ENCODE measurements around the gene SPHK2.
A peak's percentile ranks its signal among the peaks of the same experiment; 100 is the strongest.
"Not testable (repeated sequence)": the region's sequence is repeated elsewhere in the genome, so short reads cannot be mapped to it uniquely, and the experiment has no call there.

Gene SPHK2

DNA sequence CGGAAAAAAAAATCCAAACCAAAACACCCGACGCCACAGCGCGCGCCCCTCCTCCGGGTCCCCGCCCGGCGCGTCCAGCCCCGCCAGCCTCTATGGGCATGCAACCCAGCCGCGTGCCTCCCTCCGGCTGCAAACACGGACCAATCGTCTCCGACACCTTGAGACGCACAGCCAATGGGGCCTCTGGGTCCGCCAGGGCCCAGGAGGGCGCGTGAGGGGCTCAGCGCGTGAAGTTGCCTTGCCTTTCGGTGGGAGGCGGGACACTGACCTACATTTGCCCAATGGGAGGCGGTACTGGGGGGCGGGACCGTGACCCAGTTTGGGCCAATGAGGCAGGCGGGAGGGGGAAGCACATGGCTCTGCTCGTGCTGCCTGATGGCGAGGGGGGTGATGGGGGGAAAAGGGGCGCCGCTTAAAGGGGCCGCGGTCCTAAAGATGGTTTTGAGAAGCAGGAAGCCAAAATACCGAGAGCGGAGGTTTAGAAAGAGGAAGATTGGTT, 18.2 kb downstream of the SPHK2 start:
- DNase-seq (ENCODE audit: low spot score), result peak; percentile 100

DNA sequence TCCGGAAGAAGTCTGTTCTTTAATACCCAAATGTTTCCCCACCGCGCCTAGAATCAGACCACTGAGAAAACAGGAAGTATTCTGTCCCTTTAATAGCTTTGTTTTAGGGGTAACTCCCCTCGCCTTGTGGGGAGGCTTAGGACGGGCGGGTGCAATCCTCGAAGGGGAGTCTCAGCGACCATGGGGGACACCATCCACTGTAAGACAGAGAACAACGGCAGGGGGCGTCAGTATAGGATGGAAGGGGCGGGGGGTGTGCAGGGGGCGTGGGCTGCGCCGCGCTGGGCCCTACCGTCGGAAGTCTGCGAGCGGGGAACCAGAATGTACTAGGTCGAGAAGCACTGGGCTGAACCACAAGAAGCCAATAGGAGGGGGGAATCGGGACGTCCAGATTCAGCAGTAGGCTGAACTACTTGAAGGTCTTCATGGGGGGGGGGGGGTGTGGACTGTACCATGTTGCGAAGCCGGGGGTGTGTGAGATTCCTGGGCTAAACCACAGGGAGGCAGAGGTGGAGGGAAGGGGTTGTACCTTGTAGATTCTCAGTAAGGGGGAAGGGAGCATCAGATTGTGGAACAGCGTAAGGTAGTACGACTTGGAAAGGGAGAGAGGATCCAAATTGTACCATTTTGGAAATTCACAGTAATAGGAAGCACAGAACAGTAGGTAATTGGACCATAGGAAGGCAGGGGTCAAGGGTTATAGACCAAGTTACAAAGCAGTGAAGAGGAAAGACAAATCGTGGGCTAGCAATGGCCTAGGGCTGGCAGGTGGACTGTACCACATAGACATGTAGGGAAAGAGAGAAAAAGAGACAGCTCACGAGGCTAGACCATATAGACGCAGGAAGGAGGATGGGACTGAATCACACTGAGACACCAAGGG, 18.9 kb downstream of the SPHK2 start:
- DNase-seq (ENCODE audit: low spot score), result peak; percentile 92

DNA sequence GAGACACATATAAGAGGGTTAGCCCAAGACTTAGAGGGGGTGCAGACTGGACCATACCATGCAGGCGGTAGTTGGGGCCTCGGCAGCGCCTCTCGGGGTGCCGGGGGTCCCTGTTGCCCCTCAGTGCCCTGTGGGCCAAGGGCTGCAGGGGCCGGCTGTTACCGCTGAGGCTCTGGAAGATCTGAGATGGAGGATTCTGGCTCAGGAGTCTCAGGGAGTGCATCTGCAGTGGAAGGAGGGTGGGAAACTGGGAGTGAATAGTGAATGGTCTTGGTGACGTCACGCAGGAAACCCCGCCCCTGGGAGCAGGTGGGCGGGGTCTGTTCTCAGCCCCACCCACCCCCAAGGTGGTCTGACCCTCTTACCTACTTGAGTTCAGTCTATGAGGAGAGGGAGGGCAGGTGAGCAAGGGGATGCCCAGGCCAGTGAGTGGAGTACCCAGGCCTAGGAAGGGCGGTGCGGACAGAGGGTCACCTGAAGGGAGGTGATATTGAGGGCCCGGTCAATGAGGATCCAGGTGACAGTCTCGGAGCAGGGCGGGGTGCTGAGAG, 19.6 kb downstream of the SPHK2 start:
- DNase-seq (ENCODE audit: low spot score), result no peak

DNA sequence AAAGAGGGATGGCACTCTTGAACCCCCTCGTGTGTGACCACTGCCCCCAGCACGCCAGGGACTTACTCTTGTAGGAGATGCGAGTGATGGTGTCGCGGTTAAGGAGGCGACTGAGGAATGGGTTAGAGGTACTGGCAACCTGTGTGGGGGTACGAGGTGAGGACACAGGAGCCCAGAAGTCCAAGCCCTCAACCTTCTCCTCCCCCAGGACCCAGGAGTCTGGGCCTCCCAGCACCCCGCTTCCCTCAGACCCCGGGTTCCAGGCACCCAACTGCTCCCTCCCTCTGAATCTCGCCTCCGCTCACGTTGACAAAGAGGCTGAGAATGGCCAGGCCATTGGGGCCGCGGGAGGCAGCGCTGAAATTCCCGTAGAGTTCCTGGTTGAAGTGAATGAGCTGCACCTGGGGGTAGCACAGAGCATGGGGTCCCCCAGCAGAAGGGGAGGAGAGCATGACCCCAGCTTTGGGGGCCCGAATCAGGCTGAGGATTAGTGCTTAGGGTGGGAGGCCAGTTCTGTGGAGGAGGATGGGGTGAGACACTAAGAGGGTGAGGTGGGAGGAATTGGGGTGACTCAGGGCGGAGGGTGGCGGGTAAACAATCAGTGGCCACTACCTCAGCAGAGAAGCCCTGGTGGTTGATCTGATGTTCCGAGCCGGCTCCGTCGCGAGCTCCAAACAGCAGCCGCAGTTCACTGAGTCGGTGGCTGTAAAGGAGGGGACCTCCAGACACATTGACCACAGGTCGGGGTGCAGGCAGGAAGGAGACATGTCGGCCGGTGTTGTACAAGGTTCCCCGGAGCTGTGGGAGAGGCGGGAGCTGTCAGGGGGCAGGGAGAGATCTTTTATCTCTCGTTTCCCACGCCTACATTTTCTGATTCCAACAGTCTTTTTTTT, 20.4 kb downstream of the SPHK2 start:
- peak; percentile 31 for DNase-seq (ENCODE audit: low spot score)

DNA sequence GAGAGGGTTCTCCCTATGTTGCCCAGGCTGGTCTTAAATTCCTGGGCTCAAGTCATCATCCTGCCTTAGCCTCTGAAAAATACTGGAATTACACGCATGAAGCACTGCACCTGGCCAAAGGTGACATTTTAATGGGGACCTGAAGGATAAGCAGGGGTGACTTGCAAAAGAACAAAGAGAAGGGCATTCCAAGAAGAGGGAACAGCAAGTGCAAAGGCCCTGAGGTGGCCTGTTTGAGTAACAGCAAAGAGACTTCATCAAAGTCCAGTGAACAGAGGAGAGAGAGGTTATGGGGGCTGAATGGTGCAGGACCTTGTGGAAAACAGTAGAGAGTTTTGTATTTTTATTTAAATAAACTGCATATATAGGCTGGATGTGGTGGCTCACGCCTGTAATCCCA, 22.5 kb downstream of the SPHK2 start:
- no peak for DNase-seq (ENCODE audit: low spot score)

DNA sequence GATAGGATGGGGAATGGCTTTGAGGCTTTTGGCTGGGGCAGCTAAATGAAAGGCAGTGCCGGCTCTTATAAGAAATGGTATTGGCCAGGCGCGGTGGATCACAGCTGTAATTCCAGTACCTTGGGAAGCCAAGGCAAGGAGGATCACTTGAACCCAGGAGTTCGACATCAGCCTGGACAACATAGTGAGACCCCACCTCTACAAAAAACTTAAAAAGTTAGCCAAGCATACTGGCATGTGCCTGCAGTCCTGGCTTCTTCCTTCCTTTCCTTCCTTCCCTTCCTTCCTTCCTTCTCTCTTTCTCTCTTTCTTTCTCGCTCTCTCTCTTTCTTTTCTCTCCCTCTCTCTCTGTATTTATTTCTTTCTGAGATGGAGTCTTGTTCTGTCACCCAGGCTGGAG, 23.6 kb downstream of the SPHK2 start:
- DNase-seq (ENCODE audit: low spot score), result no peak

DNA sequence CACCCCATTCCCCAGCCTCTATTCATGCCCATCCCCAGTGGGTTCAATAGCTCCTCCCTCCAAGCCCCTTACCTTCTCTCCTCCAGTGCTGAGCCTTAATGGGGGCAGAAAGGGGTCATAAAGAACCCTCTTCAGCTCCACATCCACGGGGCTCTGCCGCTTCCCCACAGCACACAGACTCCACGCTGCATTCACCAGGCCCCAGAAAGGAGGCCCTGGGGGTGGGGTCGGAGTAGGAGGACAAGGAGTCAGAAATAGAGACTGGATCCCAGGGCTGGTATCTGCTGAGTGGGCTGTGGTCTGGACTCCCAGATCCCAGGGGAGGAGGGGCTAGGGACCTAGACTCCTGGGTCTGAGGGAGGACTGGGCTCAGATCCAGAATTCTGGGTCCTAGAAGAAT, 25.0 kb downstream of the SPHK2 start:
- no peak for DNase-seq (ENCODE audit: low spot score)

DNA sequence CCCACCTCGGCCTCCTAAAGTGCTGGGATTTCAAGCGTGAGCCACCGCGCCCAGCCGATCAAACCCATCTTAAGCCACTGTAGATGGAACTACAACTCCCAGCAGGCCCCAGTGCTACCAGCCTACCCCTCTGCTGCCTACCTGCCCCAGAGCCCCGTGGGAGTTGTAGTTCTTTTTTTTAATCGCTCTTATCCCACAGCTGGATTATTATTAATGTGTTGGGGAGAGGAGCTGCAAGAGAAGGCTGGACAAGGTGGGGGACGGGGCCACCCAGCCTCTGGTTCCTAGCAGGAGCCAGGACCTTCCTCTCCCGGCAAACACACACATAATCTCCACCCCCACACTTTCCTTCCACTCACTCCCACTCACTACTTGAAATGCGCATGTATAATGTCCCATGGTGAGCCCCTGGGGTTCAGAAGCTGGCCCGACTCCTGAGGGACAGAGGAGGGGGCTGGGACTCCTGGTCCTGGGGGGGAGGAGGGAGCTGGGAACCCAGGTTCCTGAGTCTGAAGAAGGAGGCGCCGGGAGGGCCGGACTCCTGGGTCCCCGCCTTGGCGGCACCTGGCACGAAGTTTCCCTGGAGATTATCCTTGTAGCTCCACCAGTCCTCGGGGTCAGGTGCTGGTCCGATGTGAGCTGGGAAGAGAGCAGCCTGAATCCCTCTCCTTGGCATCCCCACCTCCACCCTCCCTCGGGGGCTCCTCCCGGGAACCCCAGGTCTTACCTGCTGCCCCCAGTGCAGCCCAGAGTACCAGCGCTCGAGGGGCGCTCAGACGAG, 25.7 kb downstream of the SPHK2 start:
- peak; percentile 81 for DNase-seq (ENCODE audit: low spot score)

DNA sequence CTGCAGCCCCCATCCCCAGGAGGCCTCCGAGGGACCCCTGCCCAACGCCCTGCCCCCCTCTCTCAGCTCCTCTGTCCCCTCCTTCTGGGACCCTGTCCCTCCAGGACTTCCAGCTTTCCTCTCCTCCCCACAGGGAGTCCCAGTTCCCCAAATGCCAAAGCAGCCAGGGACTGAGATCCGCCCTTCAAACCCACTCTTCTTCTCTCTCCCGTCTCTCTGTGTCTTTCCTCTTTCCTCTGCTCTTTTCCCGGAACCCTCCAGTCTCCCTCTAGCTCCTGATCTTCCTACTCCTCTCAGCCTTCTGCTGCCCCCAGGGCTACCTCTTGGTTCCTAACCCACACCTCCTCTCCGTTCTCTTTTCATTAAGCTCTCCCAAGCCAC, 26.3 kb downstream of the SPHK2 start:
- DNase-seq (ENCODE audit: low spot score), result no peak

DNA sequence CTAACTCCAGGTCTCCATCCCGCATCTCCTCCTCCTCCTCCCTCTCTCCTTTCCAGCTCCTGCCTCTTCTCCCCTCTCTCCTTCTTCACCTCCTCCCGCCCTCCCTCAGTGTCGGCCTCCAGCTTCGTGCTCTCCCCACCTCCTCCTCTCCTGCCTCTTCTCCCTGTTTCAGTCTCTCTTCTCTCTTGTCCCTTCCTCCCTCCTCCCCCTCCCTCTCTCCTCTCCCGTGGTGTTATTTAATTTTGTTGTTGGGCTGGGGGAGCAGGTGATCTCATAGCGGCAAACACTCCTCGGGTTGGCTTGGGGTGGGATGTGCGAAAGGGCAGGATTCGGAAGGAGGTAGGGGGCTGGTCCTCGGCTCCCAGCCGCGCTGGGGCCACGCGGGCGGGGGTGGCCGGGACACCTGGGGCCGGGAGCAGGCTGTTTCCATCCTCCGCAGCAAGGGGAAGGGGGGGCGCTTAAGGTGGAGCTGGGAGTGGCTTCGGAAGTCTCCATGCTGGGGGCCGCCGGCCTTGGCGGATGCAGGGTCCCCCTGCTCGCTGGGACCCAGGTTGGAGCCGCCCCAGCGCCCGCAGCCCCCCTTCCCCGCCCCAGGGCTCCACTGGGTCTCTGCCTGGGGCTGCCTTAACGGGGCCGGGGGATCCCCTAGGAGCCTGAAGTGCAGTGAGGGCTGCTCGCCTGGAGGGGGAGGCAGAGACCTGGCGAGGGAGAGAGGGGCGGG, 26.9 kb downstream of the SPHK2 start, which contains the start of gene CA11:
Gene CA11, minus strand, starts transcription at position 187 of the 721 bp plus-strand sequence. CDS start 555 bp downstream, outside the sequence.
- DNase-seq (ENCODE audit: low spot score), result peak; percentile 94

DNA sequence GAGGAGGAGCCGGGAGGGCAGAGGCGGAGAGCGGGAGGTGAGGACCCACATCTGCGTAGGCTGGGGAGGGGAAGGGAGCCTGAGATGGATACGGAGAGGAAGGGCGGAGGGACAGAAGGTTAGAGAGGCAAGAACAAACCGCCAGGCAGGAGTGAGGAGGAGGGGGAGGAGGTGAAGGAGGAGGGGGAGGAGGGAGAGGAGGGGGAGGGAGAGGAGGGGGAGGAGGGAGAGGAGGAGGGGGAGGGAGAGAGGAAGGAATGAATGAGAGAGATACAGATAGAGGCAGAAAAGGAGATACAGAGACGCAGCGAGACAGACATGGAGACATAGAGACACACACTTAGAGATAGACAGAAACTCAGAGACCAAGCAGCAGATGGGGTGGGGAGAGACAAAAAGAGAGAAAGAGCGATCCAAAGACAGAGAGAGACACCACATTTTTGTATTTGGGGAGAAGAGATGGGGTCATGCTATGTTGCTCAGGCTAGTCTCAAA, 27.5 kb downstream of the SPHK2 start:
- DNase-seq (ENCODE audit: low spot score), result no peak

DNA sequence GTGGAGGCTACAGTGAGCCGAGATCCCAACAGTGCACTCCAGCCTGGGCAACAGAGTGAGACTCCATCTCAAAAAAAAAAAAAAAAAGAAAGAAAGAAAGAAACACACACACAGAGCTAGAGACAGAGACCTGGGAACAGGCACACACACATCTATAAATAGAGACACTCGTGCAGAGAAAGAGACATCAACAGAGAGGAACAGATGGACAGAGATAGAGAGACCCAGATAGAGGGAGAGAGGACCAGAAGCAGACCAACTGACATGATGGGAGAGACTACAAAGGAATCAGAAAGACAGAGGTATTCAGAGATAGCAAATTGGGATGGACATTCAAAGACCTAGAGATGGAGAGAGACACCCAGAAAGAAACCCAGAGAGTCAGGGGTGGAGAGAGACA, 28.8 kb downstream of the SPHK2 start:
- DNase-seq (ENCODE audit: low spot score), result no peak

DNA sequence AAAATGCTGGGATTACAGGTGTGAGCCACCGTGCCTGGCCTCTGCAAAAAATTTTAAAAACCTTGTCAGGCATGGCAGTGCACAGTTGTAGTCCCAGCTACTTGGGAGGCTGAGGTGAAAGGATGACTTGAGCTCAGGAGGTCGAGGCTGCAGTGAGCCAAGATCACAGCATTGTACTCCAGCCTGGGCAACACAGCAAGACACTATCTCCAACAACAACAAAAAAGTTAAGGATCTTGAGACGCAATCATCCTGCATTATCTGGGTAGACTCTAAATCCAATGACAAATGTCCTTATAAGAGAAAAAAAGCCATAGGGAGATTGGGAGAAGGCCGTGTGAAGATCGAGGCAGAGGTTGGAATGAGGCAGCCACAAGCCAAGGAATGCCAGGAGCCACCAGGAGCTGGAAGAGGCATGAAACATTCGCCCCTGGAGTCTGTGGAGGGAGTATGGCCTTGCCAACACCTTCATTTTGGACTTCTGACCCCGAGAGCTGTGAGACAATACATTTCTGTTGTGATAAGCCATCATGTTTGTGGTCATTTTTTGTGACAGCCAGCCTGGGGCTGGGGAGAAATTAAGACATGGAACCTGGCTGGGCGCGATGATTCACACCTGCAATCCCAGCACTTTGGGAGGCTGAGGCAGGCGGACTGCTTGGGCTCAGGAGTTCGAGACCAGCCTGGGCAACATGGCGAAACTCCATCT, 31.8 kb downstream of the SPHK2 start:
- DNase-seq (ENCODE audit: low spot score), result no peak

DNA sequence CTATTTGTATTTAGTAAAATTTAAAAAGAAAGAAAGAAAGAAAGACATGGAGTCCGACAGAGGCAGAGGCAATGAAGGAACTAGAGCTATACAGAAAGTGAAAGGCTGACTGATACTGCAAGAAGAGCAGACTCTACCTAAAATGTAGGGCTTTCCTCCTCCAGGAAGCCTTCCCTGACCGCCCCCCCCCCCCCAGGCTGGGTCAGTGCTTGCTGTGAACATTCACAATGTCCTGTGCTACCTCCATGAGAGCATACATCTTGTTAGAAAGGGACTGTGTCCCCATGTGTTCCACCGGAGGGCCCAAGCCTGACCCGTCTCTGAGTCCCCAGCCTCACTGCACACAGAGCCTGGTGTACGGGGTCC, 32.4 kb downstream of the SPHK2 start:
- no peak for DNase-seq (ENCODE audit: low spot score)

DNA sequence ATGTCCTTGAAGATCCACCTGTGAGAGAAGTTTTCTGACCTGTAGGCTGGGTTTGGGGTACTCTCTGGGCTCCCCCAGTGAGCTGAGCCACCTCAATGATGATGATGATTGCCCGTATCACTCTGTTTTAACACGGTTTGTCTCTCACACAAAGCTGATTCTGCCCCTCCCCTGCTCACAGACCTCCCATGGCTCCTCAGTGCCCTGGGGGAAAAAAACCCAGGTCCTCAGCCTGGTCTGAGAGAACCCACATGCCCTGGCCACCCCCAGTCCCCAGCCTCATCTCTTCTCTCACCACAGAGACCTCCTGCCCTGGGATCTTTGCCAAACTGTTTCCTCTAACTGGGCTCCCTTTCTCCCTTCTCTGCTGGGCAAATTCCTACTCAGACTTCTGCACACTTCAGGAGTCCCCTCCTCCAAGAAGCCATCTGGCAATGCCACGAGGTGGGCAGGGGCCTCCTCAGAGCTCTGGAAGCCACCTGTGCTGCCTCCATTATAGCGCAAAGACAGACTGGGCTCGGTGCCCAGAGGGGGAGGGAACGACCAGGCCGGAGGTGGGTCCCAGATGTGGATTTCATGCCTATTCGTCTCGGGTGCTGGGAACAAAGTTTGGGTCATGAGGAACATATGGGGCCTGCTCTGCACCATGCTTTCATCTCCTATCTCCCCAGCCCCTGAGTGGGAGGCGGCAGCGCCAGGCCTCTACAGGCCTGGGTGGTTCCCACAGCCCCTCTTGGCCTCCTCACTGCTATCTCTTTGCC, 35.2 kb downstream of the SPHK2 start:
- no peak for DNase-seq (ENCODE audit: low spot score)

DNA sequence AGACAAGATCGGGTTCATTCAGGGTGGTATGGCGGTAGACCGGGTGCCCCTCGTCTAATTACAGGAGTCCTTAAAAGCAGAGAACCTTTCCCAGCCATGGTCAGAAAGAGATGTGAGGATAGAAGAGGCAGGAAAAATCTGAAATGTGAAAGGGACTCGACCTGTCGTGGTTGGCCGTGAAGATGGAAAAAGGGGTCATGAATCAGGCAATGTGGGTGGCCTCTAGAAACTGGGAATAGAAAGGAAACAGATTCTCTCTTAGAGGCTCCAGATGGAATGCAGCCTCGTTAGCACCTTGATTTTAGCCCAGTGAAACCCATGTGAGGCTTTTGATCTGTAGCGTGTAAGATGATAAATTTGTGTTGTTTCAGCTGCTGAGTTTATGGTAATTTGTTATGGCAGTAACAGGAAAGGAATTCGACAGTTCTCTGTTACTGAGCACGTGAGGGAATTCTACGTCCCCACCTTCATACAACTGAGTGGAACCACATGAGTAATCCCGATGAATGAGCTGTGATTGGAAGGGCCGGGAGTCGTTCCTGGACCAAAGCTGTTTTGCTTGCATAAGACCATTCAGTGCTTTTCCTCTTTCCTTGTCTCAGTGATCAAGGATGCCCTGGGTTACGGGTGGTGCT, 37.7 kb downstream of the SPHK2 start:
- DNase-seq (ENCODE audit: low spot score), result no peak

DNA sequence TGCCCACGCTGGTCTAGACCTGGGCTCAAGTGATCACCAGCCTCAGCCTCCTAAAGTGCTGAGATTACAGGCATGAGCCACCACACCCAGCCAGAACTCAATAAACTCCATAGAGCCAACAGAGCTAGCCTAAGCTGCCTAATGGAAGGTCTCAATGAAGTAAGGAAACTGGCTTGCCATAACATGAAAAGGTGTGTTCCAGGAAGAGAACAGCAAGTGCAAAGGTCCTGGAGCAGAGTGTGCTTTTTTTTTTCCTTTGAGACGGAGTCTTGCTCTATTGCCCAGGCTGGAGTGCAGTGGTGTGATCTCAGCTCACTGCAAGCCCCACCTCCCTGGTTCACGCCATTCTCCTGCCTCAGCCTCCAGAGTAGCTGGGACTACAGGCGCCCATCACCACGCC, 38.5 kb downstream of the SPHK2 start:
- not testable (repeated sequence) for DNase-seq (ENCODE audit: low spot score)

DNA sequence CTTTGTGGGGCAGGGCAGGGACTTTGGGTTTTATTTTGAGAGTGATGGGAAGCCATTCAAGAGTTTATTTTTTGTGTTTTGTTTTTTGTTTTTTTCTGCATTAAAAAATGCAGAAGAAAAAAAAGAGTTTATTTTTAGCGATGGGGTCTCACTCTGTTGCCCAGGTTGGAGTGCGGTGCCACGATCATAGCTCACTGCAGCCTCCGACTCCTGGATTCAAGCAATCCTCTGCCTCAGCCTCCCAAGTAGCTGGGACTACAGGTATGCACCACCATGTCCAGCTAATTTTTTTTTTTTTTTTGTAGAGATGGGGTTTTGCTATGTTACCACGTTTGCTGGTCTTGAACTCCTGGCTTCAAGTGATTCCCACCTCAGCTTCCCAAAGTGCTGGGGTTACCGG, 39.2 kb downstream of the SPHK2 start:
- DNase-seq (ENCODE audit: low spot score), result no peak

DNA sequence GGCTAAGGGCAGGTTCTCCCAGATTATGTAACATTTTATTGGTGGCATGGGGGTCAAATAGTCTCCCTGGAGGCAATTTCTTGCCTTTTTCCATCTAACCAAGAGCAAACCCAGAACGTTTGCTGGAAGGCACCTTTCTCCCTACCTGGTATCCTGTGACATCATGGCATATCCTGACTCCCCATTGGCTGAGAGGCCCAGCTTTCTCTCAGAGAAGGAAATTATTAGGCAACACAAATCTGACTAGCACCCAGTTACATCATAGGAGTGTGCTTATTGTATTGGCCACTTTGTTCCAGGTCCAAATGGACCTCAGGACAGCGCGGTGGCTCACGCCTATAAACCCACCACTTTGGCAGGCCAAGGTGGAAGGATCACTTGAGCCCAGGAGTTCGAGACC, 40.5 kb downstream of the SPHK2 start:
- peak; percentile 7 for DNase-seq (ENCODE audit: low spot score)

Measured in CD4-positive, alpha-beta T cell treated with Interleukin-2 at 100 ng/mL for 4 hours (primary cell).